Endothelial cell of umbilical vein (primary cell): Measurements from ENCODE around the gene KIN. TPM values are rescaled to one million over a fixed set of nuclear protein-coding genes. Genes with fewer than 3 reads are reported as not detected.

Experiments used
- BruUV-seq: library from RNA; stranded (reverse); fragments of 400-500 nt; replicated peaks from 2 replicates; lab custom pipeline; 2021; lab: Mats Ljungman, UMichigan
- CTCF ChIA-PET: fragments of 300-600, 350-600 bp; sonication (Branson Sonifier 250); formaldehyde crosslinking; loops from one replicate; lab custom pipeline; 2021; ENCODE audit warnings: antibody characterized with exemption, inconsistent platforms; lab: Charles Lee
- POLR2A ChIA-PET: fragments of 300-600, 350-600 bp; sonication (Branson Sonifier 250); formaldehyde crosslinking; loops from one replicate; lab custom pipeline; 2021; ENCODE audit warnings: antibody characterized with exemption, inconsistent platforms; lab: Charles Lee
- DNase-seq: peaks from one replicate; pipeline ENCODE4 v3.0.0-alpha.2; 2011; ENCODE audit warnings: low read depth, low spot score
- FAIRE-seq: peaks from 2 replicates; lab custom pipeline; 2011; peaks lifted over from hg19 to GRCh38; lab: Jason Lieb, UNC
- H2AFZ ChIP-seq: 2 replicates; pipeline ENCODE4 v1.6.0; 2012; ENCODE audit warnings: low read depth, low read length, control low read depth, inconsistent platforms
- H3K27ac ChIP-seq: 2 replicates; pipeline ENCODE4 v1.5.1; 2011; ENCODE audit warnings: low read depth, mild to moderate bottlenecking, control low read depth, low read length, moderate library complexity; ENCODE audit not compliant: insufficient read depth
- H3K27me3 ChIP-seq, 2 experiments: 2 replicates each; pipeline versions ENCODE4 v1.6.0 to v1.6.1; 2011; ENCODE audit warnings: low read length in 2 of 2, mixed read lengths in 1 of 2; ENCODE audit not compliant: control insufficient read depth in 2 of 2, insufficient read depth in 2 of 2
- H3K36me3 ChIP-seq, 2 experiments: 2 replicates in 1 of 2; 3 replicates in 1 of 2; pipeline ENCODE4 v1.5.1; 2011; ENCODE audit warnings: low read length in 2 of 2, mild to moderate bottlenecking in 1 of 2, moderate library complexity in 1 of 2; ENCODE audit not compliant: control insufficient read depth in 2 of 2, insufficient read depth in 2 of 2; ENCODE audit errors: extremely low read depth in 1 of 2
- H3K4me1 ChIP-seq: 3 replicates; pipeline ENCODE4 v1.5.1; 2011; ENCODE audit warnings: mild to moderate bottlenecking, low read length; ENCODE audit not compliant: control insufficient read depth, insufficient read depth; ENCODE audit errors: extremely low read depth
- H3K4me2 ChIP-seq: 2 replicates; pipeline ENCODE4 v1.6.1; 2011; ENCODE audit warnings: low read length, control low read depth, mixed read lengths; ENCODE audit not compliant: insufficient read depth
- H3K4me3 ChIP-seq, 3 experiments: fragments of 200-600 bp in 1 of 3; sonication (generic), shearing (Covaris generic) in 1 of 3; replicated peaks in 1 of 3; 2 replicates each; pipeline ENCODE4 v1.5.1; 2011 to 2016; ENCODE audit warnings: control low read depth in 3 of 3, low read length in 3 of 3, mild to moderate bottlenecking in 2 of 3, inconsistent platforms in 1 of 3, low read depth in 1 of 3, moderate library complexity in 1 of 3; ENCODE audit not compliant: insufficient read depth in 1 of 3
- H3K79me2 ChIP-seq: 2 replicates; pipeline ENCODE4 v1.6.0; 2012; ENCODE audit warnings: low read length, inconsistent platforms; ENCODE audit not compliant: control insufficient read depth, insufficient read depth
- H3K9ac ChIP-seq: replicated peaks from 2 replicates; pipeline ENCODE3; 2011; ENCODE audit warnings: low read length, control low read depth; ENCODE audit not compliant: insufficient read depth; ENCODE audit errors: extremely low read depth
- H3K9me1 ChIP-seq: replicated peaks from 3 replicates; pipeline ENCODE4 v1.6.0; 2011; ENCODE audit warnings: mild to moderate bottlenecking, low read length; ENCODE audit not compliant: control insufficient read depth, insufficient read depth; ENCODE audit errors: extremely low read depth
- H3K9me3 ChIP-seq: replicated peaks from 2 replicates; pipeline ENCODE4 v1.5.1; 2012; ENCODE audit warnings: low read length, inconsistent platforms; ENCODE audit not compliant: control insufficient read depth, insufficient read depth
- H4K20me1 ChIP-seq: replicated peaks from 2 replicates; pipeline ENCODE3; 2011; ENCODE audit warnings: mild to moderate bottlenecking, low read length; ENCODE audit not compliant: control insufficient read depth, insufficient read depth; ENCODE audit errors: extremely low read depth
- EZH2 ChIP-seq: IDR thresholded peaks from 2 replicates; pipeline ENCODE4 v1.6.1; 2012; ENCODE audit warnings: borderline replicate concordance, low read depth, mild to moderate bottlenecking, moderate library complexity, low read length, inconsistent platforms; ENCODE audit not compliant: severe bottlenecking
- FOS ChIP-seq: IDR thresholded peaks from 2 replicates; pipeline ENCODE4 v1.6.1; 2011; ENCODE audit warnings: mild to moderate bottlenecking, low read length, moderate library complexity, borderline replicate concordance; ENCODE audit not compliant: insufficient read depth
- GATA2 ChIP-seq: IDR thresholded peaks from 2 replicates; pipeline ENCODE4 v1.7.0; 2011; ENCODE audit warnings: low read depth, mild to moderate bottlenecking, moderate library complexity, mixed read lengths, low read length; ENCODE audit not compliant: insufficient read length, insufficient read depth
- JUN ChIP-seq: IDR thresholded peaks from 2 replicates; pipeline ENCODE4 v1.6.1; 2011; ENCODE audit warnings: borderline replicate concordance, low read depth; ENCODE audit not compliant: insufficient read length, insufficient read depth
- MYC ChIP-seq: IDR thresholded peaks from one replicate; pipeline ENCODE4 v1.6.1; 2011; ENCODE audit warnings: mild to moderate bottlenecking, low read depth, low read length
- POLR2A ChIP-seq: IDR thresholded peaks from 2 replicates; pipeline ENCODE4 v1.6.1; 2012; ENCODE audit warnings: low read depth, mild to moderate bottlenecking, control low read depth, low read length
- POLR2AphosphoS5 ChIP-seq: IDR thresholded peaks from 2 replicates; pipeline ENCODE4 v1.6.1; 2012; ENCODE audit warnings: low read depth, mild to moderate bottlenecking, control low read depth, low read length, moderate library complexity; ENCODE audit not compliant: insufficient read depth
- dilution Hi-C: fragments of 300-500 bp; cut with MboI; formaldehyde crosslinking; loops from one replicate; pipeline ENCODE4 v1.15.0; 2019; ENCODE audit warnings: low sequenced_read_pairs; ENCODE audit not compliant: extremely low pct_ligation_motif_present
- intact Hi-C: fragments of 100-400 bp; cut with micrococcal nuclease; formaldehyde crosslinking; loops from one replicate; pipeline ENCODE4 v1.10.0; 2022
- polyA plus RNA-seq, 4 experiments: library from polyadenylated mRNA; depleted of rRNA in 3 of 4; stranded (reverse) in 3 of 4; unstranded in 1 of 4; fragments of >200 nt; gene quantifications; 2 replicates each; pipeline versions ENCODE4 v1.2.1 to v1.2.3, GENCODE V29; 2011 to 2012; ENCODE audit warnings: missing spikeins in 1 of 4
- total RNA-seq: library from RNA; stranded (reverse); gene quantifications from 2 replicates; pipeline ENCODE4 v1.2.3, GENCODE V29; 2021
- TF ChIP-seq, protein P1 (sequence below): IDR thresholded peaks from 2 replicates; pipeline ENCODE4 v1.6.1; 2011; ENCODE audit not compliant: insufficient read depth, insufficient read length
- TF ChIP-seq, protein P2 (sequence below), 2 donors: IDR thresholded peaks; 1 replicate in 1 of 2; 2 replicates in 1 of 2; pipeline ENCODE4 v1.5.1; 2011; ENCODE audit warnings: low read length in 2 of 2, mild to moderate bottlenecking in 2 of 2, moderate library complexity in 2 of 2, control low read depth in 1 of 2, inconsistent platforms in 1 of 2, low read depth in 1 of 2; ENCODE audit not compliant: insufficient read depth in 1 of 2; ENCODE audit errors: extremely low read depth in 1 of 2

Gene KIN
- total and polyA plus RNA-seq, 2 donors (not counting 3 experiments of a cell fraction or from before 2014, with no cell fraction given) = 2.6 to 14.4 TPM

- H3K27ac ChIP-seq = no peak overlapping the region
- DNase-seq = no peak
- TF ChIP-seq POLR2AphosphoS5 = no peak
- no peak for TF ChIP-seq JUN
- TF ChIP-seq, protein P1, sequence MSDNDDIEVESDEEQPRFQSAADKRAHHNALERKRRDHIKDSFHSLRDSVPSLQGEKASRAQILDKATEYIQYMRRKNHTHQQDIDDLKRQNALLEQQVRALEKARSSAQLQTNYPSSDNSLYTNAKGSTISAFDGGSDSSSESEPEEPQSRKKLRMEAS = no peak
- no peak for TF ChIP-seq FOS
- dilution Hi-C loops (no loop called here), intact Hi-C loops (no loop called here)
- no peak overlapping the region for H2AFZ ChIP-seq
- no peak for FAIRE-seq
- H3K36me3 ChIP-seq = no peaks in the 10 kb centered on the region
- BruUV-seq = no TSS peak
- H3K9me1 ChIP-seq = no peaks in the 10 kb centered on the region
- no peaks in the 10 kb centered on the region for H3K27me3 ChIP-seq
- POLR2A ChIA-PET = no interaction called here
- no peaks in the 10 kb centered on the region for H3K4me1 ChIP-seq
- CTCF ChIA-PET = no interaction called here
- H3K79me2 ChIP-seq = no peaks in the 10 kb centered on the region
- H3K9ac ChIP-seq = no peak overlapping the region
- no peaks in the 10 kb centered on the region for H3K9me3 ChIP-seq
- H3K4me2 ChIP-seq = no peak overlapping the region
- H4K20me1 ChIP-seq = no peaks in the 10 kb centered on the region
- H3K4me3 ChIP-seq = no peak overlapping the region
Measured at GRCh38 chr10:7717767-7718166, 70.0 kb downstream of the KIN start.

- no peaks in the 10 kb centered on the region for H4K20me1 ChIP-seq
- no peaks in the 10 kb centered on the region for H3K9me3 ChIP-seq
- FAIRE-seq = no peak
- no TSS peak for BruUV-seq
- no peak overlapping the region for H3K9ac ChIP-seq
- intact Hi-C loops (no loop called here), dilution Hi-C loops (no loop called here)
- no peaks in the 10 kb centered on the region for H3K36me3 ChIP-seq
- POLR2A ChIA-PET = no interaction called here
- no peaks in the 10 kb centered on the region for H3K9me1 ChIP-seq
- H3K79me2 ChIP-seq = no peaks in the 10 kb centered on the region
- H3K4me1 ChIP-seq = no peaks in the 10 kb centered on the region
- H3K27ac ChIP-seq = no peak overlapping the region
- TF ChIP-seq POLR2A = no peak
- TF ChIP-seq, protein P2, sequence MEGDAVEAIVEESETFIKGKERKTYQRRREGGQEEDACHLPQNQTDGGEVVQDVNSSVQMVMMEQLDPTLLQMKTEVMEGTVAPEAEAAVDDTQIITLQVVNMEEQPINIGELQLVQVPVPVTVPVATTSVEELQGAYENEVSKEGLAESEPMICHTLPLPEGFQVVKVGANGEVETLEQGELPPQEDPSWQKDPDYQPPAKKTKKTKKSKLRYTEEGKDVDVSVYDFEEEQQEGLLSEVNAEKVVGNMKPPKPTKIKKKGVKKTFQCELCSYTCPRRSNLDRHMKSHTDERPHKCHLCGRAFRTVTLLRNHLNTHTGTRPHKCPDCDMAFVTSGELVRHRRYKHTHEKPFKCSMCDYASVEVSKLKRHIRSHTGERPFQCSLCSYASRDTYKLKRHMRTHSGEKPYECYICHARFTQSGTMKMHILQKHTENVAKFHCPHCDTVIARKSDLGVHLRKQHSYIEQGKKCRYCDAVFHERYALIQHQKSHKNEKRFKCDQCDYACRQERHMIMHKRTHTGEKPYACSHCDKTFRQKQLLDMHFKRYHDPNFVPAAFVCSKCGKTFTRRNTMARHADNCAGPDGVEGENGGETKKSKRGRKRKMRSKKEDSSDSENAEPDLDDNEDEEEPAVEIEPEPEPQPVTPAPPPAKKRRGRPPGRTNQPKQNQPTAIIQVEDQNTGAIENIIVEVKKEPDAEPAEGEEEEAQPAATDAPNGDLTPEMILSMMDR (IDR thresholded peaks at IDR 0.05; ENCODE audit: extremely low read depth in 1 of 2, insufficient read depth in 1 of 2, low read depth in 1 of 2, low read length in 2 of 2) = no peak
- TF ChIP-seq FOS = no peak
- TF ChIP-seq EZH2 = no peak
- no peak for TF ChIP-seq MYC
- TF ChIP-seq POLR2AphosphoS5 = no peak
- TF ChIP-seq, protein P1 = no peak
- no peak for TF ChIP-seq GATA2
- no peak for TF ChIP-seq JUN
- no peak overlapping the region for H2AFZ ChIP-seq
- H3K4me3 ChIP-seq = no peak overlapping the region
- H3K27me3 ChIP-seq = no peaks in the 10 kb centered on the region
- no peak overlapping the region for H3K4me2 ChIP-seq
- no peak for DNase-seq
- CTCF ChIA-PET = no interaction called here
Measured at GRCh38 chr10:7715515-7715914, 72.3 kb downstream of the KIN start.
